Right lobe of liver (tissue), 4 donors: ENCODE measurements around the gene NCAPH2.

Experiments used
- CTCF ChIP-seq, 4 donors: fragments of 200-600 bp in 3 of 4; fragments of 450-650 bp in 1 of 4; IDR thresholded peaks; one replicate each; pipeline versions ENCODE4 v1.5.1 to v1.8.0; 2016 to 2022; ENCODE audit warnings: antibody characterized with exemption in 4 of 4, mild to moderate bottlenecking in 2 of 4
- POLR2A ChIP-seq: fragments of 450-650 bp; IDR thresholded peaks from one replicate; pipeline ENCODE4 v1.6.1; 2017; ENCODE audit warnings: antibody characterized with exemption, mild to moderate bottlenecking
- donor health status: DM: no; HTN: no; CAD: no.
- donor health status: DM: no; HTN: no; CAD: no.
- donor health status: DM: no; HTN: yes; CAD: no.

DNA sequence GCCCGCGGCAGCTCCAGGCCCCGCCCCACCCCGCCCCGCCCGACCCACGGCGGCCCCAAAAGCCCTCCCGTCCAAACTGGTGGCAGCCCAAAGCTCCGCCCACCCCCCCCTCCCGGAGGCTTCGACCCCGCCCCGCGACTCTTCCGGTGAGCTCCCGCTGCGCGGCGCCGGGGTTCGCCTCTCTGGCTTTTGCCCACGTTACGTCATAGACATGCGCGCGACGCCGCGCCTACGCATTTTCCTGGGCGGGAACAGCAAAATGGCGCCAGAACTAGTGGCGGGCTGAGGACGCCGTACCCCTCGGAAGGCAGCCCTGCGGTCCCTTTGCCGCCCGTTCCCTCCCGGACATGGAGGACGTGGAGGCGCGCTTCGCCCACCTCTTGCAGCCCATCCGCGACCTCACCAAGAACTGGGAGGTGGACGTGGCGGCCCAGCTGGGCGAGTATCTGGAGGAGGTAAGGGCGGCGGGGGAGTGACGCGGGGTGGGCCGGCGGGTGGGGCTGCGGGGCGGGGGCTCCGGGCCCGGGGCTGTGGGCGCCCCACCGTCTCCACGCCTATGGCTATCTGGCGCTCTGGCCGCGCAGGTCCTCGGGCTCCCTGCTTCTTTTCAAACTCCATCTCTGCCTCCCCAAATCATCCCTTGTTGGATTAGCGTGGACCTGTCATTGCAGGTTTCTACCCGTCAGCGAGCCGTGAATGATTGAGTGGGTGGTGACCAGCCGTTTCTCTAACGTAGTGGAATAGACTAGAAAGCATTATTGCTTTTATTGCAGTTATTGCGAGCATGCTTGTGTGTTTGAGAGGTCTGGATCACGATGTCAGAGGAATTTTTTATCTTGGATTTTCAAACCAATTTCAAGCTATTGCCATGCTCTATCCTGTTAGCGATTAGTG lies at the start of gene NCAPH2:
- no peak for TF ChIP-seq CTCF (IDR thresholded peaks at IDR 0.05)
- TF ChIP-seq POLR2A = peak; percentile 56
